ENCODE data around the gene FERMT2. TPM values are rescaled to one million over a fixed set of nuclear protein-coding genes. Genes with fewer than 3 reads are reported as not detected.

The FERMT2 gene
- polyA plus RNA-seq, 1 donor (not counting 4 experiments of a cell fraction or from before 2014, with no cell fraction given), result 19.6 TPM

- Histone ChIP-seq H3K4me2 (ENCODE audit: control insufficient read depth, extremely low read depth, insufficient read depth, low read depth, low read length) (peak overlapping the region; percentile 85), H3K27ac (ENCODE audit: control insufficient read depth, insufficient read depth, low read length) (no peak overlapping the region), H3K4me3 (ENCODE audit: control insufficient read depth in 2 of 3, extremely low read depth in 1 of 3, insufficient read depth in 2 of 3, low read depth in 1 of 3, low read length in 3 of 3) (peak overlapping the region; percentile 68 to 86 (median 69)), H3K9me1 (ENCODE audit: control insufficient read depth, extremely low read depth, insufficient read depth, low read length) (no peaks in the 10 kb centered on the region), H3K27me3 (ENCODE audit: control insufficient read depth, extremely low read depth, insufficient read depth, low read length) (no peaks in the 10 kb centered on the region), H3K36me3 (ENCODE audit: control insufficient read depth in 2 of 2, extremely low read depth in 1 of 2, insufficient read depth in 2 of 2, low read length in 2 of 2) (no peaks in the 10 kb centered on the region), H2AFZ (ENCODE audit: control insufficient read depth, low read length) (peak overlapping the region; percentile 68), H3K9me3 (ENCODE audit: control insufficient read depth, low read depth, low read length) (no peaks in the 10 kb centered on the region), H3K9ac (ENCODE audit: control insufficient read depth, extremely low read depth, insufficient read depth, low read length) (peak overlapping the region; percentile 54), H3K79me2 (ENCODE audit: control insufficient read depth, insufficient read depth, low read length) (peaks cover 3% of the 10 kb centered on the region), H4K20me1 (ENCODE audit: control insufficient read depth, extremely low read depth, insufficient read depth, low read length) (no peaks in the 10 kb centered on the region), H3K4me1 (ENCODE audit: control insufficient read depth, extremely low read depth, insufficient read depth, low read length) (peaks cover 14% of the 10 kb centered on the region)
- FAIRE-seq (no peak), DNase-seq (ENCODE audit: low read depth, low spot score) (no peak)
- dilution Hi-C loops (cut with MboI; ENCODE audit: extremely low pct_ligation_motif_present, low sequenced_read_pairs), result no loop called here
- TF ChIP-seq EZH2 (IDR thresholded peaks at IDR 0.05; ENCODE audit: low read length), result no peak
- peak in 1 of 3 experiments; percentile 26 for TF ChIP-seq CTCF (optimal IDR thresholded peaks at IDR 0.05 in 1 of 3, IDR thresholded peaks at IDR 0.05 in 1 of 3, conservative IDR thresholded peaks at IDR 0.05 in 1 of 3; ENCODE audit: extremely low read depth in 1 of 3, insufficient read depth in 2 of 3, low read length in 3 of 3)
These were observed 1.1 kb upstream of the FERMT2 start for GRCh38 chr14:52951681-52952554.

GRCh38 chr14:52950410-52950897 lies 396 bp downstream of the FERMT2 start:
- dilution Hi-C loops (cut with MboI; ENCODE audit: extremely low pct_ligation_motif_present, low sequenced_read_pairs), result no loop called here

More at GRCh38 chr14:52950410-52950897, 396 bp downstream of the FERMT2 start:
- Histone ChIP-seq H3K9me1 (ENCODE audit: control insufficient read depth, extremely low read depth, insufficient read depth, low read length) (no peaks in the 10 kb centered on the region), H3K36me3 (ENCODE audit: control insufficient read depth in 2 of 2, extremely low read depth in 1 of 2, insufficient read depth in 2 of 2, low read length in 2 of 2) (no peaks in the 10 kb centered on the region), H3K79me2 (ENCODE audit: control insufficient read depth, insufficient read depth, low read length) (peaks cover 3% of the 10 kb centered on the region), H2AFZ (ENCODE audit: control insufficient read depth, low read length) (peak overlapping the region; percentile 75), H4K20me1 (ENCODE audit: control insufficient read depth, extremely low read depth, insufficient read depth, low read length) (no peaks in the 10 kb centered on the region), H3K4me2 (ENCODE audit: control insufficient read depth, extremely low read depth, insufficient read depth, low read depth, low read length) (peak overlapping the region; percentile 91), H3K9me3 (ENCODE audit: control insufficient read depth, low read depth, low read length) (no peaks in the 10 kb centered on the region), H3K4me1 (ENCODE audit: control insufficient read depth, extremely low read depth, insufficient read depth, low read length) (peaks cover 14% of the 10 kb centered on the region), H3K27ac (ENCODE audit: control insufficient read depth, insufficient read depth, low read length) (peak overlapping the region; percentile 23), H3K27me3 (ENCODE audit: control insufficient read depth, extremely low read depth, insufficient read depth, low read length) (no peaks in the 10 kb centered on the region), H3K9ac (ENCODE audit: control insufficient read depth, extremely low read depth, insufficient read depth, low read length) (peak overlapping the region; percentile 69), H3K4me3 (ENCODE audit: control insufficient read depth in 2 of 3, extremely low read depth in 1 of 3, insufficient read depth in 2 of 3, low read depth in 1 of 3, low read length in 3 of 3) (peak overlapping the region; percentile 69 to 88 (median 86))
- DNase-seq (ENCODE audit: low read depth, low spot score) (no peak), FAIRE-seq (no peak)
- TF ChIP-seq EZH2 (IDR thresholded peaks at IDR 0.05; ENCODE audit: low read length) (no peak), CTCF (optimal IDR thresholded peaks at IDR 0.05 in 1 of 3, IDR thresholded peaks at IDR 0.05 in 1 of 3, conservative IDR thresholded peaks at IDR 0.05 in 1 of 3; ENCODE audit: extremely low read depth in 1 of 3, insufficient read depth in 2 of 3, low read length in 3 of 3) (no peak)
